ENCODE data around the gene RBM20. TPM values are rescaled to one million over a fixed set of nuclear protein-coding genes. Genes with fewer than 3 reads are reported as not detected.

RBM20 gene
- total RNA-seq, 1 donor from 2014 or later = 18.4 TPM

DNA sequence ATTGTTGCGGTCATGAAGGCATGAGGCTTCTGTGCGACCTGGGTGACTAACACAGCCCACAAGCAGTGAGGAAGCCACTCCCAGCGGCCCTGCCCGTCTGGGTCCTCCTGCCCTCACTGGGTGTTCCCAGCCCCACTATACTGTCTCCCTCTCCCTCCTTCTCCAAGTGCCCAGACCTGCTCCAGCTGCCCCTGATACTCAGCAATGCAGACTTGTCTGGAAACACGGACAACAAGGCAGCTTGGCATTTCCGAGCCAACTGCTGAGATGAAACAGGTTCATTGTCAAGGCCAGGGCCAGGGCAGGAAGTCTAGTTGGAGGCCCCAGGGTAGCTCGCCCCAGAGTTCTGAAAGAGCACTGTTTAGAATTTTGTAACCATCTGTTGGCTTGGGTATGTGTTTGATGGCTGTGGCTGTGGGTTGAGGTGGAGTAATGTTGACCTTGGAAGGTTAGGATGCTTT, 95.7 kb downstream of the RBM20 start:
- DNase-seq = no peak

DNA sequence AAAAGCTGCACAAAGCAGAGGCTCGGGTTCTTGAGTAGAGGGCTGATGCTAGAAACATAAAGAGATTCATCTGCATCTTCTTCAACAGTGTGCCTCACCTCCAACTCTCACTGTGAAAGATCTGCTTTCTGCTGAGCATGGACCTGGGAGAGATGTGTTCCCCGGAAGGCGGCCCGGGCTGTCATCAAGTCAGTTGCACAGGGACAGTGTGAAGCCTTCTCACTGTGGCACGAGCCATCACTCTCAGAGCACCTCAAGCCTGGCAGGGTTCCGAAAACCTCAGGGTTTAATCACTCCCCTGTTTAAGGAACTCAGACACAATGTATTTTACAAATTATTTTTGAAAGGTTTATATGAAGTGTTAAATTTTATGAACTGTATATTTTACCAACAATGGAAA, 98.7 kb downstream of the RBM20 start:
- no peak for DNase-seq

- no peak for DNase-seq
Observed at GRCh38 chr10:110744782-110745181, 100.6 kb downstream of the RBM20 start.

DNA sequence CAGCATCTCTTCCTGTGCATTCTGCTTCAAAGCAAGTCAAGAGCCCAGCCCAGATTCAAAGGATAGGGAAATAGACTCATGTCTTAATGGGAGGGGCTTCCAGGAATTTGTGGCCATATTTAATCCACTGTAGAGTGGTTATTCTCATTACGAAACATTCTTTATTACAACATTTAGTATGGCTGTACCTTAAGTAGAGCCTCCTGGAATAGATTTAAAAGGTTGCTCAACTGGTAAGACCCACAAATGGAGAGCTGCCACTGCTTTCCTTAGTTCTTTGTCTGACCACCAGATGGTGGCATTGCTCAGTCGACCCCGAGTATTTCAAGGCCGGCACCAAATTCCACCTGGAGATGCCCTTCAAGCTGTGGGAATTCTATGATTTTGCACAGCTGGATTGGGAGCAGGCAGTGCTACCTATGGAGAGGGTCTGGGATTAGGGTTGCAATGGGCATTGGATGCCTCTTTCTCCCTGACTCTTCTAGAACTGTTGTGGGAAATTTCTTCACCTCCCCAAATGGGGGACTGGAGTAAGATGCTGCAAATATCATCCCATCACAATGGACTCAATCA, 102.2 kb downstream of the RBM20 start:
- peak; percentile 86 for DNase-seq

DNA sequence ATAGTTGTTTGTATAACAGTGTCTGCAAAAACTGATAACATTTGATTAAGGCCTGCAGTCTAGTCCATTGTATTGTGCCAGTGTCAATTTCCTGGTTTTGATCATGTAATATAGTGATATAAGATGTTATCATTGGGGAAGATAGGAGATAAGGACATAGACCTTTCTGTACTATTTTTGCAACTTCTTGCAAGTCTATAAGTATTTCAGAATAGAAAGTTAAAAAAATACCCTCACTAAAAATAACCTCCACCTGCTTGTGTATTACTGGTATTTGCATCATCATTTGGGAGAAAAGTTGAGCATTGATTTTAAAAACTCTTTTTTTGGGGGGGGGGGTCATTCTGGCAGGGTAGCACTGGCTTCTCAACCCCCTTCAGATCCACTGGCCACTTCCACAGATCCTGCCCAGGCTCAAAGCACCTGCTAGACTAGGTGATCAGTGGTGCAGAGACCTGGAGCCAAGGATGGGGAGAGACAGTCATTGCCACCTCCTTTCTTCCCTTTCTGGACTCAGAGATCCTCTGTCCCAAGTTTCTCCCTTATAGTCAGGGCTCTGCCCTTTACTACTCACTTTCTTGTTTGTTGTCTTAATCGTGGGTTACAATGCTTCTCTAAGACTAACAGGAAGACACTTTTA, 103.0 kb downstream of the RBM20 start:
- DNase-seq = no peak

- no peak for DNase-seq
Observed at GRCh38 chr10:110747609-110748464, 103.7 kb downstream of the RBM20 start.

GRCh38 chr10:110748970-110749369, 104.8 kb downstream of the RBM20 start:
- no peak for DNase-seq

DNA sequence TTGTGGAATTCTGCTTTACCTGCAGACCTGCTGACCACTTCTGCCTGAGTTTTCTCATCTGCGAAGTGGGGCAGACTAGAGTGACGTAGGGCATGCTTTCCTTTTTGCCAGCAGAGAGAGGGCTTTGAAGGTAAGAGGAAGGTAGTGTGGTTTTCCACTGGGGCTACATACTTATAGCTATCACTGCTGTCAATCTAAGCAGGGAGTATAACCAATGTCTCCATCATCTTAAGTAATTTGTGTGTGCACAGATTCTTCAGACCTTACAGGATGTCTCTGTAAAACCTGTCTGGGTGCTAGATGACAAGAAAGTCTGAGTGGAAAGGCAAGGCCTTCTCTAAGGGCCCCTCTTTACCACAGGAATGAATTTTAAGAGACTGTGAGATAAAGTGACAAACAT, 106.8 kb downstream of the RBM20 start:
- DNase-seq = no peak

- DNase-seq = no peak
Observed at GRCh38 chr10:110751850-110752249, 107.7 kb downstream of the RBM20 start.

DNA sequence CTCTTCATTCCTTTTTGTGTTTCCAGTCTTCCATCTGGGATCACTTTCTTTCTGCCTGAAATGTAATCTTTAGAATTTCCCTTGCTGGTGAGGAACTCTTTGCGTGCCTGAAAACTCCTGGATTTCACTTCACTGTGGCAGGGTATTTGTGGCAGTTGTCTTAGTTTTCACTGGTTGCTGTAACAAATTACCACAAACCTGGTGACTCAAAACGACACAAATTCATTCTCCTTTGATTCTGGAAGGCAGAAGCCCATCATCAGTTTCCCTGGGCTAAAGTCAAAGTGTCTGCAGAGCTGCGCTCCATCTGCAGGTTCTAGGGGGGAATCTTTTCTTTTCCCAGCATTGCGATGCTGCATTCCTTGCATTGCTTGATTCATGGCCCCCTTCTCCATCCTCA, 109.3 kb downstream of the RBM20 start:
- no peak for DNase-seq

GRCh38 chr10:110754375-110755105, 110.4 kb downstream of the RBM20 start:
- DNase-seq = no peak

DNA sequence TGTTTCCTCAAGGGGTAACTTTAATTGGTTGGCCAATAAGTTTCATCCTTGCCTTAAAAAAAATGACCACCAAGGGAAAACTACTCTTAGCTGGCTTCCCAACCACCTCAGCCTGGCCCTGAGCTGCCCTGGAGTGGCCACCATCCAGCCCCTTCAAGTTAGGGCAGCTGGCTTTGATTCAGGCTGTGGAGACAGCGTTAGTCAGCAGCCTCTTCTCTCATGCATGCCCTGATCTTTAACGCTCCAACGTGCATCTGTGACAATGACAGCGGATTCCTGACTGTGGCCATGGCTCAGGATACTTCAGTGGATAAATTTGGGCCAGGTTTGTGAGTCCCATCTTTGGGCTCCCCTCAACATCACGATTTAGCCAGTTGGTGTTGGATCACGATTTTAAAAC, 111.6 kb downstream of the RBM20 start:
- no peak for DNase-seq

DNA sequence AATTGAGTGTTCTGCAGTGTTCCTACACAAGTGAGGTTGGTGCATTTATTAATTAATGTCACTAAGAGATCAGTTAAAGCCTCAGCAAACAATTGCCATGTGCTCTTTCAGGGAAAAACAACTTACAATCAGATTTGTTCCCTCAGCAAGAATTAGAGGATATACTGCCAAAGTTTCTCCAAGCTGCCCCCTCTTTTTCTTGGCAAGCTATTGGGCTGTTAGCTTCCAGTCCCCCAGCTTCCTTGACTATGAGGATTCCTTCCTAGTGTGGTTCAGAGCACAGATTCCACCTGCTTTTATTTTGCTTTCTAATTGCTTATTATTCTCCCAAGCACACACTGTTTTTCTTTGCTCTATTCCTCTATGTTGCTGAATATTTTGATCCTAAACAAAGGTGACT, 112.7 kb downstream of the RBM20 start:
- DNase-seq = peak; percentile 29

DNA sequence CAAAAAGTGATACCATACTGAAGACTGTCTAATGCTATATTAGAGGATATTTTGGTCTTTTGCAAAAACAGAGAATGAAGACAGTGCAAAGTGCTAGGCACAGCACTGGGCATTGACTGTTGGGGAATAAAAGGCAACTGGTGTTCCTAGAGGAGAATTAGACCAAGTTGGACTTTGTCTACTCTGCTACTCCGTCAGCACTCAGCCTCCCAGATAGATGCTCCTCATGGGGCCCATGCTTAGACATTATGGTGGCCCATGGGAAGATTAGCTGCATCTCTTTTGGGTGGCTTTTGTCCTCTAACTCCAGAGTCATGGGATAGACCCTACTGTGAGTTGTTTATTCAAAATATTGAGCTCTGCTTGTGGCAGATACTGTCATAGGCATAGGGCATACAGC, 113.5 kb downstream of the RBM20 start:
- DNase-seq = no peak

DNA sequence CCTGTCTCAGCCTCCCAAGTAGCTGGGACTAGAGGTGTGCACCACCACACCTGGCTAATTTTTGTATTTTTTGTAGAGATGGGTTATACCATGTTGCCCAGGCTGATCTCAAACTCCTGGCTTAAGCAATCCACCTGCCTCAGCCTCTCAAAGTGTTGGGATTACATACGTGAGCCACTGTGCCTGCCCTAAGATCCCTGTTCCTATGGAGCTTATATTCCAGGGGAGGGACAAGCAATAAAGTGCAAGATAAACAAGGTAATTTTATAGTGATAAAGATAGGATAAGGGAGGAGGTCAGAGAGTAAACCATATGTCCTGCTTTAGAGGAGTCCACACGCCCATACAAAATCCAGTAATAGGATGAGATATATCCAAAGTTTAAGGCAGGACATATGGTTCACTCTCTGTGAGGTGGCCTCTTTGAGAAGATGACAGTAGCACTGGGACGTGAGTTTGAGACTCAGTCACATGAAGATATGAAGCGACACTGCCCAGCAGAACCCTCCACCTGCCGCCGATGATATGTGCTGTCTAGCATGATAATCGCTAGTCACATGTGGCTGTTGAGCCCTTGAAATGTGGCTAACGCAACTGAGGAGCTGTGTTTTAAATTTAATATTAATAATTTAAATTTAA, 114.1 kb downstream of the RBM20 start:
- DNase-seq = no peak

DNA sequence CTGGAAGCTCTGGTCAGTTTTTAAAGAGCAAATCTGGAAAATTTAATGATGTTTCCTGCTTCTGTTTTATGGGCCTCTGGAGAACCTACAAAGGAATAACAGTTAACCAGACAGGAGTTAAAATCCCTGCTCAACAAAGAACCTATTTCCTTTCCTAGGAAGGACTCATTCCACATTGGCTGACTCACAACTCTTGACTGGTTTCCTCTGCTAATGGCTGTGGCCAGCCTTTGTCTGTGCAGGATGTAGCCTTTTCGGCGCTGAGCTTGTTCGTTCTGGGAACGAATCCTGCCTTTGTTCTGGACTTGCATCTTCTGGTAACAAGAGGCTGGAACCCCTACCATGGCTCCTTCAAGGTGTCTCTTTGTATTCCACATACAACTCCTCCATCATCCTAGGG, 114.8 kb downstream of the RBM20 start:
- DNase-seq = no peak

GRCh38 chr10:110759523-110759922, 115.4 kb downstream of the RBM20 start:
- no peak for DNase-seq

- no peak for DNase-seq
Observed at GRCh38 chr10:110762109-110762848, 118.1 kb downstream of the RBM20 start.

DNA sequence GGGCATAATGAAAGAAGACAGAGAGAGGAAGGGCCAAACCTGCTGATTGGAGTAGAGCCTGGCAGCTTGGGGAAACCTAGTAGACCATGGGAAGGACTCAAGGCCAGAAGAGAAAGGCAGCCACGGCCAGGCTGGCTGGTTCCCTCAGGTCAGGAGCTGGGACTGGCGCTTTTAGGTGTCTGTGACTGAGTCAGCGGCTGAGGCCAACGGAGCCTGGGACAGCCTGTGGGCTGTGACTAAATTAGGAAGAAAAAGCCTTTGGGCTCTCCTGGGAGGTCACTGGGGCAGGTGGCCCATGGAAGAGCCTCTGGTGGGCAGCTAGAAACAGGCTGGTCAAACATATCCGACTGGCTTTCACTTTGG, 118.7 kb downstream of the RBM20 start:
- DNase-seq = no peak

- DNase-seq = peak; percentile 61
Observed at GRCh38 chr10:110764378-110764777, 120.2 kb downstream of the RBM20 start.

- no peak for DNase-seq
Observed at GRCh38 chr10:110764793-110765512, 120.8 kb downstream of the RBM20 start.
